Measurements from ENCODE around the gene NFYC. TPM values are rescaled to one million over a fixed set of nuclear protein-coding genes. Genes with fewer than 3 reads are reported as not detected.

NFYC gene
- total RNA-seq, 1 experiment from 2014 or later: 46.5 TPM

DNA sequence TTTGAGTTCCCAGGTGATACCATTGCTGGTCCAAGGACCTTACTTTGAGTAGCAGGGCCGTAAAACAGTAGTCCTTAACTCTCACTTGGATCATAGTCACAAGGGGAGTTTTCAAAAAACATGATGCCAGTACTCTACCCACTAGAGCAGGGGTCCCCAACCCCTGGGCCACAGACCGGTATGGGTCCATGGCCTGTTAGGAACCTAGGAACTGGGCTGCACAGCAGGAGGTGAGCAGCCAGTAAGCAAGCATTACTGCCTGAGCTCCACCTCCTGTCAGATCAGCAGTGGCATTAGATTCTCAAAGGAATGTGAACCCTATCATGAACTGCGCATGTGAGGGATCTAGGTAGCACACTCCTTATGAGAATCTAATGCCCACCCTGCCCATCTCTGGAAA lies 52.4 kb downstream of the NFYC start (continued):
- TF ChIP-seq FOXP1 (CRISPR knock-in tag; IDR thresholded peaks at IDR 0.05; ENCODE audit: borderline replicate concordance): no peak
- TF ChIP-seq ZNF317 (CRISPR knock-in tag; IDR thresholded peaks at IDR 0.05; ENCODE audit: borderline replicate concordance, low read depth): no peak
- TF ChIP-seq JAZF1 (CRISPR knock-in tag; IDR thresholded peaks at IDR 0.05): no peak
- TF ChIP-seq TEAD4 (CRISPR knock-in tag; IDR thresholded peaks at IDR 0.05): no peak
- TF ChIP-seq USF2 (CRISPR knock-in tag; IDR thresholded peaks at IDR 0.05): no peak
- TF ChIP-seq, protein P1, sequence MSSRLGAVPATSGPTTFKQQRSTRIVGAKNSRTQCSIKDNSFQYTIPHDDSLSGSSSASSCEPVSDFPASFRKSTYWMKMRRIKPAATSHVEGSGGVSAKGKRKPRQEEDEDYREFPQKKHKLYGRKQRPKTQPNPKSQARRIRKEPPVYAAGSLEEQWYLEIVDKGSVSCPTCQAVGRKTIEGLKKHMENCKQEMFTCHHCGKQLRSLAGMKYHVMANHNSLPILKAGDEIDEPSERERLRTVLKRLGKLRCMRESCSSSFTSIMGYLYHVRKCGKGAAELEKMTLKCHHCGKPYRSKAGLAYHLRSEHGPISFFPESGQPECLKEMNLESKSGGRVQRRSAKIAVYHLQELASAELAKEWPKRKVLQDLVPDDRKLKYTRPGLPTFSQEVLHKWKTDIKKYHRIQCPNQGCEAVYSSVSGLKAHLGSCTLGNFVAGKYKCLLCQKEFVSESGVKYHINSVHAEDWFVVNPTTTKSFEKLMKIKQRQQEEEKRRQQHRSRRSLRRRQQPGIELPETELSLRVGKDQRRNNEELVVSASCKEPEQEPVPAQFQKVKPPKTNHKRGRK (CRISPR knock-in tag; IDR thresholded peaks at IDR 0.05; ENCODE audit: borderline replicate concordance): no peak
- TF ChIP-seq PRRX2 (CRISPR knock-in tag; IDR thresholded peaks at IDR 0.05): no peak
- TF ChIP-seq, protein P2, sequence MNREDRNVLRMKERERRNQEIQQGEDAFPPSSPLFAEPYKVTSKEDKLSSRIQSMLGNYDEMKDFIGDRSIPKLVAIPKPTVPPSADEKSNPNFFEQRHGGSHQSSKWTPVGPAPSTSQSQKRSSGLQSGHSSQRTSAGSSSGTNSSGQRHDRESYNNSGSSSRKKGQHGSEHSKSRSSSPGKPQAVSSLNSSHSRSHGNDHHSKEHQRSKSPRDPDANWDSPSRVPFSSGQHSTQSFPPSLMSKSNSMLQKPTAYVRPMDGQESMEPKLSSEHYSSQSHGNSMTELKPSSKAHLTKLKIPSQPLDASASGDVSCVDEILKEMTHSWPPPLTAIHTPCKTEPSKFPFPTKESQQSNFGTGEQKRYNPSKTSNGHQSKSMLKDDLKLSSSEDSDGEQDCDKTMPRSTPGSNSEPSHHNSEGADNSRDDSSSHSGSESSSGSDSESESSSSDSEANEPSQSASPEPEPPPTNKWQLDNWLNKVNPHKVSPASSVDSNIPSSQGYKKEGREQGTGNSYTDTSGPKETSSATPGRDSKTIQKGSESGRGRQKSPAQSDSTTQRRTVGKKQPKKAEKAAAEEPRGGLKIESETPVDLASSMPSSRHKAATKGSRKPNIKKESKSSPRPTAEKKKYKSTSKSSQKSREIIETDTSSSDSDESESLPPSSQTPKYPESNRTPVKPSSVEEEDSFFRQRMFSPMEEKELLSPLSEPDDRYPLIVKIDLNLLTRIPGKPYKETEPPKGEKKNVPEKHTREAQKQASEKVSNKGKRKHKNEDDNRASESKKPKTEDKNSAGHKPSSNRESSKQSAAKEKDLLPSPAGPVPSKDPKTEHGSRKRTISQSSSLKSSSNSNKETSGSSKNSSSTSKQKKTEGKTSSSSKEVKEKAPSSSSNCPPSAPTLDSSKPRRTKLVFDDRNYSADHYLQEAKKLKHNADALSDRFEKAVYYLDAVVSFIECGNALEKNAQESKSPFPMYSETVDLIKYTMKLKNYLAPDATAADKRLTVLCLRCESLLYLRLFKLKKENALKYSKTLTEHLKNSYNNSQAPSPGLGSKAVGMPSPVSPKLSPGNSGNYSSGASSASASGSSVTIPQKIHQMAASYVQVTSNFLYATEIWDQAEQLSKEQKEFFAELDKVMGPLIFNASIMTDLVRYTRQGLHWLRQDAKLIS (CRISPR knock-in tag; IDR thresholded peaks at IDR 0.05; ENCODE audit: borderline replicate concordance): no peak

DNA sequence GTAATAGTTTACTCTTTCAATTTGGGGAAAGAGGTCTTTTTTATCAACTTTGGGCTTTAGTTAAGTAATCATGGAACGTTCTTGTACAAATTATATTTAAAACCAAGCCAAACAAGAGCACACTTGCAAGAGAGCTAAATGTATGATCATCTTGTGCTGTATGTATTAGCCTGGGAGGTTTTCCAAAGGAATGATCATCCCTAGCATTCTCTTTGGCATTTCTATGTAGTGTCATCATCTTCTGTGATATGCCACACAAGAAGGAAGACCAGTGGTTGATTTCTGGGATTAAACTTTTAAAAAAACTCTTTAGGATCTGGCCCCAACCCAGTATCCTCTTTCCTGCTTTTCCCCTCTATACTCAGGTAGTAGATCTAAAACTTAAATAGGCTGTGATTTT lies 53.7 kb downstream of the NFYC start:
- ATAC-seq: no peak

More for the DNA sequence above, 53.7 kb downstream of the NFYC start:
- Mint-ChIP-seq H3K4me3 (no peak overlapping the region), H3K9me3 (no peaks in the 10 kb centered on the region), H3K27ac (no peak overlapping the region), H3K4me1 (peaks cover 3% of the 10 kb centered on the region; the same call in 1 of the 2 replicates), H3K27me3 (ENCODE audit: low read depth) (no peaks in the 10 kb centered on the region), H3K36me3 (peaks cover 61% of the 10 kb centered on the region)
- no peak for TF ChIP-seq ZNF219 (CRISPR knock-in tag; IDR thresholded peaks at IDR 0.05; ENCODE audit: borderline replicate concordance)
- TF ChIP-seq RORB (CRISPR knock-in tag; IDR thresholded peaks at IDR 0.05): no peak
- no peak for TF ChIP-seq CREB1 (CRISPR knock-in tag; IDR thresholded peaks at IDR 0.05)
- TF ChIP-seq ATF2 (CRISPR knock-in tag; IDR thresholded peaks at IDR 0.05; ENCODE audit: borderline replicate concordance, low read depth): no peak
- TF ChIP-seq MAX (CRISPR knock-in tag; IDR thresholded peaks at IDR 0.05): no peak
- TF ChIP-seq ERG (CRISPR knock-in tag; IDR thresholded peaks at IDR 0.05): no peak
- TF ChIP-seq FOXJ3 (CRISPR knock-in tag; IDR thresholded peaks at IDR 0.05; ENCODE audit: borderline replicate concordance): no peak
- no peak for TF ChIP-seq NR1H2 (CRISPR knock-in tag; IDR thresholded peaks at IDR 0.05)
- no peak for TF ChIP-seq ZMAT4 (CRISPR knock-in tag; IDR thresholded peaks at IDR 0.05)
- TF ChIP-seq USF2 (CRISPR knock-in tag; IDR thresholded peaks at IDR 0.05): no peak
- TF ChIP-seq NFYB (CRISPR knock-in tag; conservative IDR thresholded peaks at IDR 0.05; ENCODE audit: low read depth): no peak
- no peak for TF ChIP-seq TP53 (CRISPR knock-in tag; IDR thresholded peaks at IDR 0.05)
- TF ChIP-seq ZNF416 (CRISPR knock-in tag; IDR thresholded peaks at IDR 0.05): no peak
- no peak for TF ChIP-seq ZNF263 (CRISPR knock-in tag; IDR thresholded peaks at IDR 0.05; ENCODE audit: low read depth)
- no peak for TF ChIP-seq ZNF423 (CRISPR knock-in tag; IDR thresholded peaks at IDR 0.05)
- POLR2A ChIA-PET: no interaction called here
- CTCF ChIA-PET: interaction anchor here (2.3 kb wide), 1 partner anchor 29 kb away, joined by 6 read pairs; no protein-coding TSS in a partner anchor
- DNase-seq (ENCODE audit: low spot score): no peak
